Measurements from ENCODE around the gene NPBWR2. TPM values are rescaled to one million over a fixed set of nuclear protein-coding genes. Genes with fewer than 3 reads are reported as not detected.

The NPBWR2 gene
- polyA plus RNA-seq, 1 donor (not counting 4 experiments of a cell fraction or from before 2014, with no cell fraction given): not detected

DNA sequence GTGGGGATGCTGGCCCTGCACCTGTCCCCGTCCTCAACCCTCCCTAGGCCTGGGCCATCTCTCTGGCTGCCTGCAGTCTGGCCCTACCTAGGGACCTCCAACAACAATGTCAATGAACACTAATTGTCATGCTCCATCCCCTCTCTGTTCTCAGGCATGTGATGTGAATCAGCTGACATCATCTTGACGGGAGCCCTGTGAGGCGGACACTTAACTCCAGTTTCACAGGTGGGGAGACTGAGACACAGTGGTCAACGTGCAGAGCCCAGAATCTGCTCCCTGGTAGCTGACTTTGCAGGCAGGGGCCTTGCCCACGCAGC is 45.1 kb downstream of the NPBWR2 start:
- dilution Hi-C loops (cut with MboI; ENCODE audit: extremely low pct_ligation_motif_present, low sequenced_read_pairs): no loop called here
- no peak for TF ChIP-seq EZH2 (IDR thresholded peaks at IDR 0.05; ENCODE audit: low read length)
- TF ChIP-seq, protein P1, sequence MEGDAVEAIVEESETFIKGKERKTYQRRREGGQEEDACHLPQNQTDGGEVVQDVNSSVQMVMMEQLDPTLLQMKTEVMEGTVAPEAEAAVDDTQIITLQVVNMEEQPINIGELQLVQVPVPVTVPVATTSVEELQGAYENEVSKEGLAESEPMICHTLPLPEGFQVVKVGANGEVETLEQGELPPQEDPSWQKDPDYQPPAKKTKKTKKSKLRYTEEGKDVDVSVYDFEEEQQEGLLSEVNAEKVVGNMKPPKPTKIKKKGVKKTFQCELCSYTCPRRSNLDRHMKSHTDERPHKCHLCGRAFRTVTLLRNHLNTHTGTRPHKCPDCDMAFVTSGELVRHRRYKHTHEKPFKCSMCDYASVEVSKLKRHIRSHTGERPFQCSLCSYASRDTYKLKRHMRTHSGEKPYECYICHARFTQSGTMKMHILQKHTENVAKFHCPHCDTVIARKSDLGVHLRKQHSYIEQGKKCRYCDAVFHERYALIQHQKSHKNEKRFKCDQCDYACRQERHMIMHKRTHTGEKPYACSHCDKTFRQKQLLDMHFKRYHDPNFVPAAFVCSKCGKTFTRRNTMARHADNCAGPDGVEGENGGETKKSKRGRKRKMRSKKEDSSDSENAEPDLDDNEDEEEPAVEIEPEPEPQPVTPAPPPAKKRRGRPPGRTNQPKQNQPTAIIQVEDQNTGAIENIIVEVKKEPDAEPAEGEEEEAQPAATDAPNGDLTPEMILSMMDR (optimal IDR thresholded peaks at IDR 0.05 in 1 of 3, IDR thresholded peaks at IDR 0.05 in 1 of 3, conservative IDR thresholded peaks at IDR 0.05 in 1 of 3; ENCODE audit: extremely low read depth in 1 of 3, insufficient read depth in 2 of 3, low read length in 3 of 3): no peak
- FAIRE-seq: no peak
- Histone ChIP-seq H3K79me2 (ENCODE audit: control insufficient read depth, insufficient read depth, low read length) (no peaks in the 10 kb centered on the region), H4K20me1 (ENCODE audit: control insufficient read depth, extremely low read depth, insufficient read depth, low read length) (no peaks in the 10 kb centered on the region), H3K4me3 (ENCODE audit: control insufficient read depth in 2 of 3, extremely low read depth in 1 of 3, insufficient read depth in 2 of 3, low read depth in 1 of 3, low read length in 3 of 3) (peak overlapping the region; percentile 63 to 85 (median 78)), H3K9ac (ENCODE audit: control insufficient read depth, extremely low read depth, insufficient read depth, low read length) (peak overlapping the region; percentile 78), H3K9me1 (ENCODE audit: control insufficient read depth, extremely low read depth, insufficient read depth, low read length) (no peaks in the 10 kb centered on the region), H3K27ac (ENCODE audit: control insufficient read depth, insufficient read depth, low read length) (peak overlapping the region; percentile 59), H2AFZ (ENCODE audit: control insufficient read depth, low read length) (peak overlapping the region; percentile 37), H3K4me1 (ENCODE audit: control insufficient read depth, extremely low read depth, insufficient read depth, low read length) (peaks cover 42% of the 10 kb centered on the region), H3K9me3 (ENCODE audit: control insufficient read depth, low read depth, low read length) (no peaks in the 10 kb centered on the region), H3K27me3 (ENCODE audit: control insufficient read depth, extremely low read depth, insufficient read depth, low read length) (no peaks in the 10 kb centered on the region), H3K4me2 (ENCODE audit: control insufficient read depth, extremely low read depth, insufficient read depth, low read depth, low read length) (peak overlapping the region; percentile 82), H3K36me3 (ENCODE audit: control insufficient read depth in 2 of 2, extremely low read depth in 1 of 2, insufficient read depth in 2 of 2, low read length in 2 of 2) (no peaks in the 10 kb centered on the region)
- no peak for DNase-seq (ENCODE audit: low read depth, low spot score)

DNA sequence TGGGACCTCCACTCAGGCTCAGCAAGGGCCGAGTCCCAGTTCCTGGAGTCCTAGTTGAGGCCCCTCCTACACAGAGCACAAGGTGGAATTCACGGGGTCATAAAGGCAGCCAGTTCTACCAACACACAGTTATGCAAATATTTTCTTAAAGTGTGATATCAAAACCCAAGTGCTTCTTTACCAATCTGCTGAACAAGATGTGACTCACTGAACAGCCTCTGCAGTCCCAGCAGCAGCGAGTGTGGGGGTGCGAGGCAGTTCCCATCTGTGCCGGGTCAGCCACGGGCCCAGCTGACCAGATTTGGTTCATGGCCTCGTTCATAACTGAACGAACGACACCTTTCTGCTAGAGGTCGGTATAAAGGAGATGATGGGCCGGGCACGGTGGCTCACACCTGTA is 48.8 kb downstream of the NPBWR2 start:
- FAIRE-seq (no peak), DNase-seq (ENCODE audit: low read depth, low spot score) (no peak)
- Histone ChIP-seq H3K4me3 (ENCODE audit: control insufficient read depth in 2 of 3, extremely low read depth in 1 of 3, insufficient read depth in 2 of 3, low read depth in 1 of 3, low read length in 3 of 3) (no peak overlapping the region), H3K36me3 (ENCODE audit: control insufficient read depth in 2 of 2, extremely low read depth in 1 of 2, insufficient read depth in 2 of 2, low read length in 2 of 2) (no peaks in the 10 kb centered on the region), H3K9me1 (ENCODE audit: control insufficient read depth, extremely low read depth, insufficient read depth, low read length) (no peaks in the 10 kb centered on the region), H4K20me1 (ENCODE audit: control insufficient read depth, extremely low read depth, insufficient read depth, low read length) (peaks cover 2% of the 10 kb centered on the region), H2AFZ (ENCODE audit: control insufficient read depth, low read length) (no peak overlapping the region), H3K9me3 (ENCODE audit: control insufficient read depth, low read depth, low read length) (no peaks in the 10 kb centered on the region), H3K4me2 (ENCODE audit: control insufficient read depth, extremely low read depth, insufficient read depth, low read depth, low read length) (no peak overlapping the region), H3K27ac (ENCODE audit: control insufficient read depth, insufficient read depth, low read length) (no peak overlapping the region), H3K9ac (ENCODE audit: control insufficient read depth, extremely low read depth, insufficient read depth, low read length) (no peak overlapping the region), H3K4me1 (ENCODE audit: control insufficient read depth, extremely low read depth, insufficient read depth, low read length) (peaks cover 29% of the 10 kb centered on the region), H3K79me2 (ENCODE audit: control insufficient read depth, insufficient read depth, low read length) (no peaks in the 10 kb centered on the region), H3K27me3 (ENCODE audit: control insufficient read depth, extremely low read depth, insufficient read depth, low read length) (no peaks in the 10 kb centered on the region)
- TF ChIP-seq EZH2 (IDR thresholded peaks at IDR 0.05; ENCODE audit: low read length): no peak
- TF ChIP-seq, protein P1 (optimal IDR thresholded peaks at IDR 0.05 in 1 of 3, IDR thresholded peaks at IDR 0.05 in 1 of 3, conservative IDR thresholded peaks at IDR 0.05 in 1 of 3; ENCODE audit: extremely low read depth in 1 of 3, insufficient read depth in 2 of 3, low read length in 3 of 3): no peak
- dilution Hi-C loops (cut with MboI; ENCODE audit: extremely low pct_ligation_motif_present, low sequenced_read_pairs): no loop called here

Data from keratinocyte (primary cell).